DOHH2 (cell line): ENCODE results near the gene IPO8.

Experiments
- EZH2phosphoT487 ChIP-seq: fragments of 200-600 bp; sonication (generic); IDR thresholded peaks from 2 replicates; pipeline ENCODE4 v1.6.1; 2017; ENCODE audit warnings: borderline replicate concordance, mild to moderate bottlenecking, antibody characterized with exemption, low read length, moderate library complexity, mixed read lengths
- TF ChIP-seq, protein P1 (sequence below): fragments of 200-600 bp; sonication (generic); IDR thresholded peaks from one replicate; pipeline ENCODE4 v1.5.1; 2014; ENCODE audit warnings: antibody characterized with exemption, mild to moderate bottlenecking, low read depth, low read length; ENCODE audit not compliant: poor library complexity, severe bottlenecking

GRCh38 chr12:30739020-30739419, 43.4 kb upstream of the IPO8 start:
- TF ChIP-seq, protein P1, sequence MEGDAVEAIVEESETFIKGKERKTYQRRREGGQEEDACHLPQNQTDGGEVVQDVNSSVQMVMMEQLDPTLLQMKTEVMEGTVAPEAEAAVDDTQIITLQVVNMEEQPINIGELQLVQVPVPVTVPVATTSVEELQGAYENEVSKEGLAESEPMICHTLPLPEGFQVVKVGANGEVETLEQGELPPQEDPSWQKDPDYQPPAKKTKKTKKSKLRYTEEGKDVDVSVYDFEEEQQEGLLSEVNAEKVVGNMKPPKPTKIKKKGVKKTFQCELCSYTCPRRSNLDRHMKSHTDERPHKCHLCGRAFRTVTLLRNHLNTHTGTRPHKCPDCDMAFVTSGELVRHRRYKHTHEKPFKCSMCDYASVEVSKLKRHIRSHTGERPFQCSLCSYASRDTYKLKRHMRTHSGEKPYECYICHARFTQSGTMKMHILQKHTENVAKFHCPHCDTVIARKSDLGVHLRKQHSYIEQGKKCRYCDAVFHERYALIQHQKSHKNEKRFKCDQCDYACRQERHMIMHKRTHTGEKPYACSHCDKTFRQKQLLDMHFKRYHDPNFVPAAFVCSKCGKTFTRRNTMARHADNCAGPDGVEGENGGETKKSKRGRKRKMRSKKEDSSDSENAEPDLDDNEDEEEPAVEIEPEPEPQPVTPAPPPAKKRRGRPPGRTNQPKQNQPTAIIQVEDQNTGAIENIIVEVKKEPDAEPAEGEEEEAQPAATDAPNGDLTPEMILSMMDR: no peak
- TF ChIP-seq EZH2phosphoT487: no peak
